B cell (primary cell): ENCODE measurements around the gene LRIF1.

Source experiments
- EZH2 ChIP-seq: IDR thresholded peaks from 2 replicates; pipeline ENCODE4 v1.6.1; 2012; ENCODE audit warnings: borderline replicate concordance, low read depth, mild to moderate bottlenecking, moderate library complexity, low read length; ENCODE audit not compliant: insufficient read depth, poor library complexity, severe bottlenecking
- TF ChIP-seq, protein P1 (sequence below): fragments of 200-600 bp; IDR thresholded peaks from one replicate; pipeline ENCODE4 v1.8.0; 2022; ENCODE audit warnings: antibody characterized with exemption, mild to moderate bottlenecking

DNA sequence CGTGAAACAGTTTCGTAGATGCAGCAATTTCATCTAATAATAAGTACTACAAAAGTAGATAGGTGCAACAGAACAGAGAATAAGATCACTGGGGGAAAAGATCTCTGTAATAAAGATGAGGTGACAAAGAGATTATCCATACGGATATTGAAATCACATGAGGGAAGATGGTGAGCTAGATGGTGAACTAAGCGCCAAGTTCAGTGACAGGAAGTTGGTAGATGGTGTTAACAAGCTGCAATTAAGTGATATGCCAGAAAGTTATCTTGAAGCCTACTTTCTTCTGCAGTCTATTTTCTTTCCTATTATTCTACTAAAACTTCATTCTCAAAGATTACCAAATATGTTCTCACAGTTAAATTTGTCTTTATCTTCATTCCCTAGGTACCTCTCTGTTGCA is 7.1 kb downstream of the LRIF1 start:
- TF ChIP-seq, protein P1, sequence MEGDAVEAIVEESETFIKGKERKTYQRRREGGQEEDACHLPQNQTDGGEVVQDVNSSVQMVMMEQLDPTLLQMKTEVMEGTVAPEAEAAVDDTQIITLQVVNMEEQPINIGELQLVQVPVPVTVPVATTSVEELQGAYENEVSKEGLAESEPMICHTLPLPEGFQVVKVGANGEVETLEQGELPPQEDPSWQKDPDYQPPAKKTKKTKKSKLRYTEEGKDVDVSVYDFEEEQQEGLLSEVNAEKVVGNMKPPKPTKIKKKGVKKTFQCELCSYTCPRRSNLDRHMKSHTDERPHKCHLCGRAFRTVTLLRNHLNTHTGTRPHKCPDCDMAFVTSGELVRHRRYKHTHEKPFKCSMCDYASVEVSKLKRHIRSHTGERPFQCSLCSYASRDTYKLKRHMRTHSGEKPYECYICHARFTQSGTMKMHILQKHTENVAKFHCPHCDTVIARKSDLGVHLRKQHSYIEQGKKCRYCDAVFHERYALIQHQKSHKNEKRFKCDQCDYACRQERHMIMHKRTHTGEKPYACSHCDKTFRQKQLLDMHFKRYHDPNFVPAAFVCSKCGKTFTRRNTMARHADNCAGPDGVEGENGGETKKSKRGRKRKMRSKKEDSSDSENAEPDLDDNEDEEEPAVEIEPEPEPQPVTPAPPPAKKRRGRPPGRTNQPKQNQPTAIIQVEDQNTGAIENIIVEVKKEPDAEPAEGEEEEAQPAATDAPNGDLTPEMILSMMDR: no peak
- TF ChIP-seq EZH2: no peak
